H1 (cell line): ENCODE data around the gene SORD. TPM values are rescaled to one million over a fixed set of nuclear protein-coding genes. Genes with fewer than 3 reads are reported as not detected.

Source experiments
- ATF2 ChIP-seq: IDR thresholded peaks from 2 replicates; pipeline ENCODE4 v1.6.1; 2012; ENCODE audit warnings: low read length, inconsistent platforms
- CBX5 ChIP-seq: fragments of 300-800, 300-1000 bp; sonication (generic); IDR thresholded peaks from 2 replicates; pipeline ENCODE4 v1.7.1; 2016; ENCODE audit warnings: antibody characterized with exemption, low read length, low read depth
- CEBPB ChIP-seq: IDR thresholded peaks from 2 replicates; pipeline ENCODE4 v1.6.1; 2012; ENCODE audit warnings: low read depth, low read length
- HDAC6 ChIP-seq: IDR thresholded peaks from one replicate; pipeline ENCODE4 v1.7.1; 2012; ENCODE audit warnings: low read depth, mild to moderate bottlenecking, inconsistent platforms, low read length, moderate library complexity
- TCF12 ChIP-seq: IDR thresholded peaks from 2 replicates; pipeline ENCODE4 v1.6.1; 2011; ENCODE audit warnings: low read depth, mild to moderate bottlenecking, low read length
- polyA plus RNA-seq, 7 experiments: library from polyadenylated mRNA; depleted of rRNA in 3 of 7; stranded (reverse) in 5 of 7; unstranded in 2 of 7; fragments of >200 nt in 5 of 7; fragments of 200-250 nt in 2 of 7; gene quantifications; 1 replicate in 5 of 7; 2 replicates in 1 of 7; 4 replicates in 1 of 7; pipeline versions ENCODE4 v1.2.1 to v1.2.3, GENCODE V29; 2011 to 2013; ENCODE audit warnings: missing spikeins in 2 of 7, mixed read lengths in 2 of 7
- total RNA-seq: library from RNA; stranded (reverse); fragmentation: NEBNext Ultra II Directional; extraction: Animal tissue kit (Norgen Biotek cat#: 25700); gene quantifications from 2 replicates; pipeline ENCODE4 v1.2.1, GENCODE V29; 2021

SORD gene
- total and polyA plus RNA-seq, 2 of the 8 experiments (the other 6 are each of a cell fraction or from before 2014, with no cell fraction given): 52.6 to 75.8 TPM

- TF ChIP-seq ATF2 (no peak), TCF12 (no peak), CEBPB (no peak), HDAC6 (no peak), CBX5 (no peak)
- TF ChIP-seq, all 59 proteins: peak for 0
These were observed 98.0 kb downstream of the SORD start (continued) for GRCh38 chr15:45121020-45121419.
